ENCODE results near the gene SMAD3.

Gene SMAD3

GRCh38 chr15:67080900-67081431 is 15.6 kb downstream of the SMAD3 start:
- DNase-seq (ENCODE audit: low spot score) = no peak

- DNase-seq (ENCODE audit: low spot score) = no peak
Observed at GRCh38 chr15:67082007-67082536, 16.7 kb downstream of the SMAD3 start.

- DNase-seq (ENCODE audit: low spot score) = no peak
Observed at GRCh38 chr15:67083135-67083762, 17.8 kb downstream of the SMAD3 start.

GRCh38 chr15:67084561-67084960 is 19.2 kb downstream of the SMAD3 start:
- no peak for DNase-seq (ENCODE audit: low spot score)

GRCh38 chr15:67085237-67085817 is 19.9 kb downstream of the SMAD3 start:
- DNase-seq (ENCODE audit: low spot score) = no peak

GRCh38 chr15:67085818-67086636 is 20.6 kb downstream of the SMAD3 start:
- DNase-seq (ENCODE audit: low spot score) = no peak

GRCh38 chr15:67086637-67086914 is 21.2 kb downstream of the SMAD3 start:
- DNase-seq (ENCODE audit: low spot score) = no peak

- no peak for DNase-seq (ENCODE audit: low spot score)
Observed at GRCh38 chr15:67087507-67088172, 22.2 kb downstream of the SMAD3 start.

- no peak for DNase-seq (ENCODE audit: low spot score)
Observed at GRCh38 chr15:67089217-67090193, 24.1 kb downstream of the SMAD3 start.

GRCh38 chr15:67090297-67091070 is 25.1 kb downstream of the SMAD3 start:
- no peak for DNase-seq (ENCODE audit: low spot score)

- no peak for DNase-seq (ENCODE audit: low spot score)
Observed at GRCh38 chr15:67091071-67091979, 25.9 kb downstream of the SMAD3 start.

- no peak for DNase-seq (ENCODE audit: low spot score)
Observed at GRCh38 chr15:67091980-67092677, 26.7 kb downstream of the SMAD3 start.

- DNase-seq (ENCODE audit: low spot score) = no peak
Observed at GRCh38 chr15:67092752-67093503, 27.5 kb downstream of the SMAD3 start.

GRCh38 chr15:67093504-67093862 is 28.1 kb downstream of the SMAD3 start:
- no peak for DNase-seq (ENCODE audit: low spot score)

- DNase-seq (ENCODE audit: low spot score) = no peak
Observed at GRCh38 chr15:67094001-67094826, 28.8 kb downstream of the SMAD3 start.

GRCh38 chr15:67095912-67096311 is 30.5 kb downstream of the SMAD3 start:
- DNase-seq (ENCODE audit: low spot score) = no peak
